Left colon (tissue), 2 donors: ENCODE results near the gene FHIT. TPM values are rescaled to one million over a fixed set of nuclear protein-coding genes. Genes with fewer than 3 reads are reported as not detected.
"Not testable (repeated sequence)": the region's sequence is repeated elsewhere in the genome, so short reads cannot be mapped to it uniquely, and the experiment has no call there.

ENCODE experiments used
- ATAC-seq: fragments of 200-7000 bp; cut with Tn5 transposase; one replicate; pipeline ENCODE4 v1.9.1; 2020; ENCODE audit warnings: mild to moderate bottlenecking, moderate library complexity
- DNase-seq, 2 donors: peaks; one replicate each; pipeline ENCODE4 v3.0.0-alpha.2; 2020
- intact Hi-C, 2 donors: fragments of 100-400 bp; cut with DNase I in 1 of 2; cut with micrococcal nuclease in 1 of 2; formaldehyde crosslinking; loops; one replicate each; pipeline versions ENCODE4 v1.11.2 to v1.14.0; 2022; cut with DNase I, micrococcal nuclease
- total RNA-seq, 2 donors: library from RNA; stranded (reverse); fragmentation: NEBNext Ultra II Directional; extraction: Animal tissue kit (Norgen Biotek cat#: 25700); gene quantifications; one replicate each; pipeline ENCODE4 v1.2.1, GENCODE V29; 2021
- donor health status: DM: no; HTN: no; CAD: no.
- donor health status: DM: yes; HTN: yes; CAD: no.

Gene FHIT
- total RNA-seq, 2 donors from 2014 or later = 14.5 to 17.2 TPM

DNA sequence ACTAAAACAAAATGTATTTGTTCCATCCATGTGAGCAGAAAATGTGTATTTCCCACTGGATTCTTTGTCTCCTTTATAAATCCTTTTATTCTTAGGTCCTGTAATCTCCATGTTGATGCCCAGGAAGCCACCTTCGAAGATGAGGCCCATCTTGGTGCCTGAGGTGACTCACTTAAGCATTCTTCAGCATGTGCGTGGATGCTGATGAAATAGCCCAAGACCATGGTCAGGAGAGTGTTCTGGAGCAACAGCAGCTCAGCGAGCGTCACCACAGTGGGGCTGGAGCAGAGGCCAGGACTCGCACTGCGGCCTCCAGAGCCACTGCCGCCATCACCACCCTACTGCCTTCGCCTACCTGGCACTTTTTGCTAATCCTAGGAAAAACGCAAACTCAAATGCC, 520.9 kb downstream of the FHIT start:
- no peak for DNase-seq
- no peak for ATAC-seq
- intact Hi-C loops = no loop called here

GRCh38 chr3:60729056-60729455, 522.2 kb downstream of the FHIT start:
- ATAC-seq (no peak), DNase-seq (no peak)
- intact Hi-C loops = no loop called here

GRCh38 chr3:60728006-60728405, 523.2 kb downstream of the FHIT start:
- DNase-seq (no peak), ATAC-seq (no peak)
- intact Hi-C loops = no loop called here

DNA sequence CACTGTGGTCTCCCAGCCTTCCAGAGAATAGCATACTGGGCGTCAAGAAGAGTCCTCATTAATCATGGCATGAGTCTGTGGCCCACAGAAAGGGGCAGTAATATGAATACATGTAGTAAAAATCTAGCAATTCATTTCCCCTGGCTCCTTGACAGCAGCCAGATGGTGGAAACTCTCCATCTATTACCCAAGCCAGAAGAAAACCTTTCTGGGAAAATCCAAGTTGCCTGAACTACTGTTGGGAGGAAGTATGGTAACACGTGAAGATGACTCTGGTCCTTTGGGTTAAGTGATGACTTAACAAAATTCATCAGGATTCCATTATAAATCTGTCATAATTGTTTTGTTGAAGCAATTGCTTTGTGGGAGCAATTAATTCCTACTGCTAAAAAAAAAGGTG, 530.5 kb downstream of the FHIT start:
- DNase-seq (no peak), ATAC-seq (no peak)
- intact Hi-C loops = no loop called here

DNA sequence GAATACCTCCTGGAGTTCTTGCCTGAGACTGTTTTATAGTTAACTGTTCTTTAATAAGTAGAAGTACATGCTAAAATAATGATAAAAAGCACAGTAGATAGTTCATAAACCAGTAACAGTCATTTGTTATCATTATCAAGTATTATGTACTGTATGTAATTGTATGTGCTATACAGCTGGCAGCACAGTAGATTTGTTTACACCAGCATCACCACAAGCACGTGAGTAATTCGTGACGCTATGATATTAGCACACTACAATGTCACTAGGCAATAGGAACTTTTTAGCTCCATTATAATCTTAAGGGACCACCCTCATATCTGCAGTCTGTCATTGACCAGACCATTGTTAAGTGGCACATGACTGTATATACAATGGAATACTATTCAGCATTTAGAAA, 534.7 kb downstream of the FHIT start:
- DNase-seq (no peak), ATAC-seq (no peak)
- intact Hi-C loops = no loop called here

GRCh38 chr3:60708191-60708975, 542.9 kb downstream of the FHIT start:
- no peak for DNase-seq
- no peak for ATAC-seq
- intact Hi-C loops = no loop called here

DNA sequence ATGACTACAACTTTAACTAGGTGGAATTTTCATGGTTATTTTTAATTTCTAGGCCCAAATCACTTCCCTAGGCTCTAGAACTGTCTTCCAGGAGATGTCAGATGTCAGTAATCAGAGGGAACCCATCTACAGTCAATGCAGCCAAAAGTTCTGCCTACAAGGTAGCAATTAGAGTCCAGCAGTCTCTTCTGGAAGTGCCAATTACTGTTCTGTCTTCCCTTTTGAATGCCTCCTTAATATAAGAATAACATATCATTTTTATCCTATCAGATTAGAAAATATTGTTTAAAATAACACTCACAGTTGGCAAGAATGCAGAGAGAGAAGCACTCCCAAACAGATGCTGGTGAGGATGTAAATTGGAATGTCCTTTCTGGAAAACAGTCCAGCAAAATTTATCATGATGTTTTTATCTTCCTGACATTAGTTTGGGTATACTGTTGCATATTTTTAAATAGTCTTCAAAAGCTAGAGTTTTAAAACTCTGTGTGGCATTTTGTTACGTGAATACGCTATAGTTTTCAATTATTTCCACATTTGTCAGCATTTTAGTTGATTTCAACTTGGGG, 543.7 kb downstream of the FHIT start:
- intact Hi-C loops = no loop called here
- no peak for ATAC-seq
- no peak for DNase-seq

- no peak for DNase-seq
- intact Hi-C loops = no loop called here
- ATAC-seq = no peak
Observed at GRCh38 chr3:60703956-60704736, 547.1 kb downstream of the FHIT start.

GRCh38 chr3:60703008-60703407, 548.2 kb downstream of the FHIT start:
- intact Hi-C loops = no loop called here

GRCh38 chr3:60698117-60698516, 553.1 kb downstream of the FHIT start:
- DNase-seq (no peak), ATAC-seq (no peak)
- intact Hi-C loops = no loop called here

More at GRCh38 chr3:60703008-60703407, 548.2 kb downstream of the FHIT start:
- ATAC-seq (no peak), DNase-seq (no peak)

DNA sequence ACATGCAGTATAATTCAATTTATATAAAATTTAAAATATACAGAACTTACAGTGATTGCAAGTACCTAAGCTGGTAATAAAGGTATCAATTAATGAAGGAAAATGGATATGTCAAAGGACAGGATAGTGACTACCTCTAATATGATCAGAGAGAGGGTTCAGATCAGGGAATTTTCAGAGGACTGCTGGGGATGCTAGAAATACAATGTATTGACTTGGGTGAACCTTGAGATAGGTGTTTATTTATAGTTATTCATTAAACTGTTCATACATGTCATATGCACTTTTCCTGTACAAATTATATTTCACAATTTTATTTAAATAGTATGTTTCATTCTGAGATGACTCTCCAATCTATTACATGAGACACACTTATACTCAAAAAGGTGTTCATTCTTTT, 554.1 kb downstream of the FHIT start:
- no peak for DNase-seq
- intact Hi-C loops = no loop called here
- no peak for ATAC-seq

- DNase-seq (no peak), ATAC-seq (no peak)
- intact Hi-C loops = no loop called here
Observed at GRCh38 chr3:60696428-60697125, 554.7 kb downstream of the FHIT start.

DNA sequence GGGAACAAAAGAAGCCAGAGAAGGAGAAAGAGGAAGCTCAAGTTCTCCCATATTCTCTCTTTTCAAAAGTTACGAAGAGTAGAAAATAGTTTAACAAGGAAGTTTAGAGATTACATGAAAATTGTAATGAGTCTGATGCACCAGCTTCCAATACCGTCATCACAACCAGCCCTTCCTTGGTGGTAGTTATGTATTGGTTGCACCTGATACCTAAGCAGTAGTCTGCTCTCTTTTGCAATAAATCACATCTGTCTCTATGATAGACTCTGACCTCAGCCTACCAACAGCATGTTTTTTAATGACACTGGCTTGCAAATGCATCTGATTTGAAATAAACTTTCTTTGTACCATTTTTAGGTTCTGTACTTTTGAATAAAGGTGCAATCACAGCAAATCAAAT, 575.8 kb downstream of the FHIT start:
- no peak for ATAC-seq
- no peak for DNase-seq

GRCh38 chr3:60674870-60675269, 576.4 kb downstream of the FHIT start:
- intact Hi-C loops = no loop called here
- ATAC-seq = no peak
- no peak for DNase-seq

More for the DNA sequence above, 575.8 kb downstream of the FHIT start:
- intact Hi-C loops = no loop called here

DNA sequence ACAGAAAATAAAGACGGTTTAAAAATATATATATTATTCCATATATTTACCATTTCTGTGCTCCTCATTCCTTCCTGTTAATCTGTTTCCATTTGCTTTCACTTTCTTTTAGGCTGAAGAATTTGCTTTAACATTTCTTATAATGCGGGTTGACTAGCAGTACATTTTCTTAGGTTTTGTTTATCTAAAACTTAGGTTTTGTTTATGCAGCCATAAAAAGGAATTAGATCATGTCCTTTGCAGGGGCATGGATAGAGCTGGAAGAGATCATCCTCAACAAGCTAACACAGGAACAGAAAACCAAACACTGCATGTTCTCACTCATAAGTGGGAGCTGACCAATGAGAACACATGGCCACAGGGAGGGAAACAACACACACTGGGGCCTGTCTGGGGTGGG, 578.1 kb downstream of the FHIT start:
- ATAC-seq = no peak
- intact Hi-C loops = no loop called here
- DNase-seq = no peak

DNA sequence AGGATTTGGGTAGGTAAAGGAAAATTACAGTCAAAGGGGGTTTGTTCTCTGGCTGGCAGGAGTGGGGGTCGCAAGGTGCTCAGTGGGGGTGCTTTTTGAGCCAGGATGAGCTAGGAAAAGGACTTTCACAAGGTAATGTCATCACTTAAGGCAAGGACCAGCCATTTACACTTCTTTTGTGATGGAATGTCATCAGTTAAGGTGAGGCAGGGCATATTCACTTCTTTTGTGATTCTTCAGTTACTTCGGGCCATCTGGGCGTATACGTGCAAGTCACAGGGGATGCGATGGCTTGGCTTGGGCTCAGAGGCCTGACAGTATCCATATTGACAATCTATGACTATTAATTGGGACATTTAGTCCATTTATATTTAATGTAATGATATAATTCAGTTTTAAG, 578.9 kb downstream of the FHIT start:
- intact Hi-C loops, ATAC-seq, DNase-seq: not testable (repeated sequence)

GRCh38 chr3:60669636-60670035, 581.6 kb downstream of the FHIT start:
- intact Hi-C loops = no loop called here
- no peak for ATAC-seq
- no peak for DNase-seq

DNA sequence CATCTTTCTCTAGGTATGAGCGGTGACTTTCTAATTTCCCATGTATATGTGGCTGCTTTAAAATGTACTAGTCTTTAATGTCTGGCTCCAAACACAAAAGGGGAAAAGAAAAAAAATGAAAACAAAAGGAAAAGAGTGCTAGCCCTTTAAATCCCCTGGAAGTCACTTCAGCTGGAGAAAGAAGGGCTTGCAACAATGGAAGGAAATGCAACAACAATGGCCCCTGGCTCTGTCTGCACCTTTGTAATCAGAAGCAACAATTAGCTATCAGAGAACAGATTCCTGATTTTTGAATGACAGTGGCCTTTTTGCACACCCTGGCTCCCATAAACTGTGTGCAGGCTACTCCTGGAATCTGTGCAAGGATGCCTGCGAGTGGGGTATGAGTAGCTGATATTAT, 591.2 kb downstream of the FHIT start:
- ATAC-seq (no peak), DNase-seq (no peak)
- intact Hi-C loops = no loop called here

- intact Hi-C loops = no loop called here
- no peak for ATAC-seq
- DNase-seq = no peak
Observed at GRCh38 chr3:60659098-60659497, 592.2 kb downstream of the FHIT start.
